ELF-1 (cell line): ENCODE data around the gene PTPRN2.

Source experiments
- DNase-seq: peaks from one replicate; pipeline ENCODE4 v3.0.0-alpha.2; 2016; ENCODE audit warnings: low read depth, low spot score

Gene PTPRN2

GRCh38 chr7:157635669-157636068 lies 952.0 kb downstream of the PTPRN2 start:
- no peak for DNase-seq

- DNase-seq = no peak
These were observed 952.5 kb downstream of the PTPRN2 start for GRCh38 chr7:157635148-157635500.

GRCh38 chr7:157634401-157635147 lies 953.0 kb downstream of the PTPRN2 start:
- no peak for DNase-seq

GRCh38 chr7:157633465-157634185 lies 954.0 kb downstream of the PTPRN2 start:
- no peak for DNase-seq

GRCh38 chr7:157630301-157630853 lies 957.2 kb downstream of the PTPRN2 start:
- DNase-seq = no peak

- DNase-seq = no peak
These were observed 959.2 kb downstream of the PTPRN2 start for GRCh38 chr7:157628456-157628855.

GRCh38 chr7:157627646-157628045 lies 960.0 kb downstream of the PTPRN2 start:
- no peak for DNase-seq

GRCh38 chr7:157627033-157627432 lies 960.6 kb downstream of the PTPRN2 start:
- DNase-seq = no peak

GRCh38 chr7:157625973-157626742 lies 961.5 kb downstream of the PTPRN2 start:
- no peak for DNase-seq

GRCh38 chr7:157623556-157623955 lies 964.1 kb downstream of the PTPRN2 start:
- DNase-seq = no peak

- no peak for DNase-seq
These were observed 965.0 kb downstream of the PTPRN2 start for GRCh38 chr7:157622408-157623205.

- DNase-seq = no peak
These were observed 965.6 kb downstream of the PTPRN2 start for GRCh38 chr7:157622000-157622399.

- peak; percentile 29 for DNase-seq
These were observed 966.4 kb downstream of the PTPRN2 start for GRCh38 chr7:157621131-157621681.

- DNase-seq = no peak
These were observed 967.0 kb downstream of the PTPRN2 start for GRCh38 chr7:157620616-157621015.

GRCh38 chr7:157619753-157620525 lies 967.7 kb downstream of the PTPRN2 start:
- DNase-seq = no peak

- DNase-seq = no peak
These were observed 968.6 kb downstream of the PTPRN2 start for GRCh38 chr7:157618823-157619606.

- no peak for DNase-seq
These were observed 969.4 kb downstream of the PTPRN2 start for GRCh38 chr7:157618091-157618726.

GRCh38 chr7:157617401-157617800 lies 970.2 kb downstream of the PTPRN2 start:
- no peak for DNase-seq

- DNase-seq = no peak
These were observed 970.7 kb downstream of the PTPRN2 start for GRCh38 chr7:157616931-157617330.
